GM08714 (cell line): ENCODE measurements around the gene LCNL1.

Experiments
- H3K4me3 ChIP-seq: fragments of 200-500 bp; sonication (Bioruptor generic); 2 replicates; pipeline ENCODE4 v1.5.1; 2014; ENCODE audit warnings: mild to moderate bottlenecking, low read length, inconsistent platforms
- ZNF274 ChIP-seq: IDR thresholded peaks from 2 replicates; pipeline ENCODE4 v1.6.1; 2012; ENCODE audit warnings: mild to moderate bottlenecking, low read depth, low read length

LCNL1 gene

GRCh38 chr9:136951541-136952320 lies 31.1 kb upstream of the LCNL1 start, which contains the start of gene LCN12:
Gene LCN12 (plus strand): TSS chr9:136952273. CDS start chr9:136952328, 55 bp downstream.
- no peak within 1 kb of the TSS for H3K4me3 ChIP-seq
- TF ChIP-seq ZNF274, result no peak

GRCh38 chr9:136952321-136952850 lies 30.4 kb upstream of the LCNL1 start:
- TF ChIP-seq ZNF274, result no peak
- H3K4me3 ChIP-seq, result no peak overlapping the region

GRCh38 chr9:136952876-136953770 lies 29.7 kb upstream of the LCNL1 start:
- TF ChIP-seq ZNF274, result no peak
- no peak overlapping the region for H3K4me3 ChIP-seq

- no peak overlapping the region for H3K4me3 ChIP-seq
- no peak for TF ChIP-seq ZNF274
Measured at GRCh38 chr9:136953771-136954269, 29.0 kb upstream of the LCNL1 start.

GRCh38 chr9:136954270-136955083 lies 28.3 kb upstream of the LCNL1 start:
- TF ChIP-seq ZNF274, result no peak

GRCh38 chr9:136955202-136955942 lies 27.4 kb upstream of the LCNL1 start:
- TF ChIP-seq ZNF274, result no peak

More at GRCh38 chr9:136954270-136955083, 28.3 kb upstream of the LCNL1 start:
- H3K4me3 ChIP-seq, result no peak overlapping the region

GRCh38 chr9:136955943-136956335 lies 26.9 kb upstream of the LCNL1 start:
- no peak overlapping the region for H3K4me3 ChIP-seq
- no peak for TF ChIP-seq ZNF274

More at GRCh38 chr9:136955202-136955942, 27.4 kb upstream of the LCNL1 start:
- H3K4me3 ChIP-seq, result no peak overlapping the region

GRCh38 chr9:136956604-136957003 lies 26.2 kb upstream of the LCNL1 start:
- no peak for TF ChIP-seq ZNF274
- no peak overlapping the region for H3K4me3 ChIP-seq

GRCh38 chr9:136957461-136957860 lies 25.3 kb upstream of the LCNL1 start:
- H3K4me3 ChIP-seq, result no peak overlapping the region
- no peak for TF ChIP-seq ZNF274

- no peak for TF ChIP-seq ZNF274
- no peak overlapping the region for H3K4me3 ChIP-seq
Measured at GRCh38 chr9:136957901-136958300, 24.9 kb upstream of the LCNL1 start.

GRCh38 chr9:136958473-136958872 lies 24.3 kb upstream of the LCNL1 start:
- H3K4me3 ChIP-seq, result no peak overlapping the region
- TF ChIP-seq ZNF274, result no peak

GRCh38 chr9:136958898-136959850 lies 23.6 kb upstream of the LCNL1 start:
- H3K4me3 ChIP-seq, result no peak overlapping the region
- TF ChIP-seq ZNF274, result no peak
